Stimulated activated CD4-positive, alpha-beta T cell treated with anti-CD3 and anti-CD28 coated beads, Interleukin-1b, Interleukin-23, amount 100 ng/mL, for 1 hour (primary cell): ENCODE data around the gene CLEC1B.
"Not testable (repeated sequence)": the region's sequence is repeated elsewhere in the genome, so short reads cannot be mapped to it uniquely, and the experiment has no call there.

Experiments
- DNase-seq, 2 donors: peaks; one replicate each; pipeline ENCODE4 v3.0.0-alpha.2; 2020; ENCODE audit warnings: low read depth in 2 of 2

The CLEC1B gene

DNA sequence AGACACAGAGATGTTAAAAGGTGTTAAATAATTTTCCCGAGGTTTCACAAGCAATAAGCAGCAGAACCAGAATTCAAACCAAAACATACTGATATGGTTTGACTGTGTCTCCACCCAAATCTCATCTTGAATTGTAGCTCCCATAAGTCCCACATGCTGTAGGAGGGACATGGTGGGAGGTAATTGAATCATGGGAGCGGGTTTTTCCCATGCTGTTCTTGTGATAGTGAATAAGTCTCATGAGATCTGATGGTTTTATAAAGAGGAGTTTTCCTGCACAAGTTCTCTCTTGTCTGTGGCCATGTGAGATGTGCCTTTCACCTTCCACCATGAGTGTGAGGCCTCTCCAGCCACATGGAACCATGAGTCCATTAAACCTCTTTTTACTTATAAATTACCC lies 24.2 kb downstream of the CLEC1B start:
- not testable (repeated sequence) for DNase-seq

- DNase-seq, result no peak
Measured at GRCh38 chr12:9973949-9974348, 25.0 kb downstream of the CLEC1B start.

- no peak for DNase-seq
Measured at GRCh38 chr12:9971181-9971580, 27.7 kb downstream of the CLEC1B start, which contains the start of gene CLEC12A. CLEC12A (plus strand) TSS chr12:9971409; CDS start chr12:9971597, 188 bp downstream.

DNA sequence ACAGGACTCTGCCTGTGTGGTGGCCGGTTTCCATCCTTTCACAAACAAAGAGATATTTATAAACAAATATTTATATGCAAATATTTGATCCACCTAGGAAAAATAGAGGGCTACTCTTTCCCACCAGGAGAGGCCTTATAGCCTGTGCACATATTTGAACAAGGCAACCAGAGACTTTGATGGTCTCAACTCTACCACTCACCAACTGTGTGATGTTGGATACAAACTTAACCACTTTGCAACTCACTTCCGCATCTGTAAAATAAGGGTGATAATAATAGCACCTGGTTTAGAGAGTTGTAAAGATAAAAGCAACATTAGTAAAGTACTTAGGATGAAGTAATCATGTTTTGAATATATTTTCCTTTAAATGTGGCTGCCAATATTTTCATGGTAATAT lies 29.2 kb downstream of the CLEC1B start:
- no peak for DNase-seq

DNA sequence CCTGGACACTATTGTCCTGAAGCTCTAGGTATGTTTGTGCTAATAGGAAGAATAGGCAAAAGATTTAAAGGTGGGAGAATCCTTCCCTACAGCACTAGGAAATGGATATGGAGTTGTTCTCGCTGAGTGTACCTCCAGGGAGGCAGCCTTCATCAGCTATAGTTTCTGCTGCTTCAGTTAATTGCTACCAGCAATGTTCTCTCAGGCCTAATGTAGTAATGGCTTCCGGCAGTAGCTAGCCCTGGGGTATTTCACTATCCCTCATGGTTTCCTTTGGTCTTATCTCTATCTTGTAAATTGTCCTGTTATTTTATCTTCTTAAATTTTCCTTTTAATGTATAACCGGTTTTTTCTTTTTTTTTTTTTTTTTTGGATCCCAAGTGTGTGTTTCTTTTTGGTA lies 37.0 kb downstream of the CLEC1B start:
- DNase-seq, result no peak

GRCh38 chr12:9961106-9961505 lies 37.8 kb downstream of the CLEC1B start:
- no peak for DNase-seq

DNA sequence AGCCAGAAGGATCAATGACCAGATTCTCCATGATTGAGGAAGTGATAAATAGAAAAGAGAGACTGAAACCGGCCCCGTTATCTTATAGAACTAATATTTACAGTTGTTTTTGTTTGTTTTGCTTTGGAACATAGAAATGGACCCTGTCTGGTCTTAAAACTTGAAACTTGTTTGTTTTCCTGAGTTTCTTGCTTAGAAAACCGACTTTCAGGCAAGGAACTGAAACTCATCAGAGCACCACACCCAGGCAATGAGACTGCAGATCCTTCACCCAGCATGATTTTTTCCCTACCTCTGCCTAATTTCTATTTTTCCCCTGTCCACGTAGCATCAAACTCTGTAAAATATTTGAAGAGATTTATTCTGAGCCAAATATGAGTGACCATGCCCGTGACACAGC lies 38.3 kb downstream of the CLEC1B start:
- DNase-seq, result no peak

DNA sequence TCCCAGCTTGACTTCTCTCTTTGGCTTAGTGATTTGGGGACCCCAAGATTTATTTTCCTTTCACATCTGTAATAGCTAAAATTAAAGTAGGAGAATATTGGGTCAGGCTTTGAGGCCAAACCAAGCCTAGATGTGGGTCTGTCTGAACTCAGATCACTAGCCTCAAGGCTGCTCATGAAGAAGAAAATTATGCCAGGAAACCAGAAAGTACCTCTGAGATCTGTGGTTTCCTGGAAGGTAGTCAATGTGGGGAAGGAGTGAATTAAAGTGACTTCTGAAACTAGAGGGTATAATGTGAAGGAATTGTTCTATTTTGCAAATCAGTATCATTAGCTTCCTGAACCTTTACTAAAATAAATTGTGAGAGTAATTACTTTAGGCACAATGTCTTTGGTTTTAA lies 41.1 kb downstream of the CLEC1B start:
- DNase-seq, result no peak

- not testable (repeated sequence) for DNase-seq
Measured at GRCh38 chr12:9952954-9953729, 45.8 kb downstream of the CLEC1B start.

- DNase-seq, result no peak
Measured at GRCh38 chr12:9951026-9951675, 47.8 kb downstream of the CLEC1B start.

- no peak for DNase-seq
Measured at GRCh38 chr12:9948606-9949296, 50.2 kb downstream of the CLEC1B start.

DNA sequence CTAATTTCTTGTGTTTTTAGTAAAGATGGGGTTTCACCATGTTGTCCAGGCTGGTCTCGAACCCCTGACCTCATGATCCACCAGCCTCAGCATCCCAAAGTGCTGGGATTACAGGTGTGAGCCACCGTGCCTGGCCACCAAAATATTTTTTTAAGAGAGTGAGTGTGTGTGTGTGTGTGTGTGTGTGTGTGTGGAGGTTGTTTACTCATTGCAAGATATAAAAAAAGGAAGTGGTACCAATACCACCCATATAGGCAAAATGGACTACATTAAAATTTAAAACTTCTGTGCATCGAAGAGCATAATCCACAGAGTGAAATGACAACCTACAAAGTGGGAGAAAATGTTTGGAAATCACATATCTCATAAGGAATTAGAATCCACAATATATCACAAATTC lies 51.2 kb downstream of the CLEC1B start:
- DNase-seq, result no peak

DNA sequence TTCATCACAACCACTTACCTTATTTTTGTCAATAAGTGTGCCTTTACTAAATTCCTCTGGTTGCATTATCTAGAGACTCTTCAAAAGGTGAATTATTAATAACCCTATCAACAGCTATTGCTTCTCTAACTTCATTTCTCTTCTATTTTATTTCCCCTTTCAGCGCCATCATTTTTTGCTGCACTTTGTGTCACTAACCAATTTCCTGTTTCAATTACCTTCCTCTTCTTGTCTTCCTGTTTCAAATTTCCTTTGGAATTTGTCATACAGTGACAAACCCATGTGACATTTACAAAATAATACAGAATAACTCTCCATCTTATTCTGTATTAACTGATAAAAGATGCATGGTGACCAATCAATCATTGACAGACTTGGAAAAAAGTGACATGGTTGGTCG lies 54.5 kb downstream of the CLEC1B start:
- no peak for DNase-seq

DNA sequence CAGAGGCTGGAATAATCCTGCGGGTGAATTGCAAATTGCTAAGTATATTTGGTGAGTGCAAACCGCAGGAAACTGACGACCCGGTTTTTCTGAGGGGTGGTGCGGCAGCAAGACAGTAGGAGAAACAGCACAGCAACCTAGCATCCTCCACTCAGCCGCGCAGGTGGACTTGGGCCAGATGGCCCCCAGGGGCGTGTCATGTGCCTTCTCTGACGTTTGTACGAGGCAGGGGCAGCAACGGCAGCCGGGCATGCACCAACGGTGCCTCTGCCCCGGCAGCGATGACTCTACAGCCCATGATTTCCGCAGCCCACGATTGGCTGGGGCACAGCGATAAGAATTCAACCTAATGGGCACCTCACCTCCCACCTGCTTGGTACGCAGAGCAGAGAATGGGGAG lies 55.7 kb downstream of the CLEC1B start:
- no peak for DNase-seq
